Activated effector memory CD4-positive, alpha-beta T cell treated with anti-CD3 and anti-CD28 coated beads, Interleukin-2, amount 50 U/mL, for 16 hours (primary cell): Measurements from ENCODE around the gene ITM2C.

Experiments
- DNase-seq: peaks from one replicate; pipeline ENCODE4 v3.0.0-alpha.2; 2020

ITM2C gene

DNA sequence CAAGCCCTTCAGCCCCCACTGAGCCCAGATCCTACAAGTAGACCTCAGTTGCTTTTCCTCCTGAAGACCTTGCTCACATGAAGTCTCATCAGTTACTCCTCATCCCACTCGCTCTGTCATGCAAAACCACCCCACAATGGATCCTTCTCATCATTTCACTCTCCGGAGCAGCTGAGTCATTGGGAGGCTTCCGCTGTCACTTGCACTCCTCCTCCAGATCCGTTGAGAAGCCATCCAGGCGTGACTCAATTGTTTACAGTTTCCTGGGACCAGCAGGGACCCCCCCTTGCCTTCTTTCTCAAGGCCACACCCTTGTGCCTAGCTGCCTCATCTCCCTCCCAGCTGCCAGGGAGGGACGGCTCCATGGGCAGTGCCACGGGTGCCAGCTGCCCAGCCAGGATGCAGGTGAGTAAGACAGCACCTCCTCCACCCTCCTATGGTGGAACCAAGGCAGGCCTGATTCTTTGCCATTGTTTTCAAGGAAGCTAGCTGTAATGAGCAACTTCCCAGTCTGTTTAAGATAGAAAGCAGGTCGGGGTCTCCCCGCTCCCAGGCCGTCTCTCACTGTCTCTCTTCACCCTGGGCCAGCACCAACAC is 44.0 kb downstream of the ITM2C start:
- DNase-seq = peak; percentile 87

DNA sequence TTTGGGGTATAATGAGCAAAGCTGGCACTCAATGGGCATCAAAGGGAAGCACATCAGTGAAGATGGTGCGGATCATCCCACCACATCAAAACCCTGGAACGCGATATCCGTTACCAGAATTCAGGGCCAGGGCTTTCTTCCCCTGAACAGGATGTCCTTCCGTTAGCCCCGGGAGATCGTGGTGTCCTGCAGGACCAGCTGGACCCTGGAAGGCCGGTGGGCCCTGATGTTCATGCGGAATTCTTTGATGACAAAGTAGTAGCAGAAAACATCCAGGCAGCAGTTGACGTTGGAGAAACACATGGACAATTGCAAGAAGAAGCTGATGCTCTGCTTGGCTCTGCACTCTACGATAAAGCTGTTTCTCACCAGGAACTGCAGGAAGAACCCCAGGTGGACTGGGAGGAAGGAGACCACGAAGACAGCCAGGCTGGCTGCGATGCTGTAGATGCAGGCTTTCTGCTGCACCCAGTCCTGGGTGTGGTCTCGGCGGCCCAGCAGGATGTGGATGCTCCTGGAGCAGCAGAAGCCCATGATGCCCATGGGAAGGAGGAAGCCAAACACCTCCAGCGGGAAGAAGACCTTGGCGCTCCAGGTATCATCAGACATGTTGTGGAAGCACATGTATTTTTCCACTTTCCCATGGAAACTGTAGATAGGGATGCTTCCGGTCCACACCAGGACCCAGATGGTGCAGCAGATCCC is 45.3 kb downstream of the ITM2C start:
- DNase-seq = peak; percentile 49

GRCh38 chr2:230910546-230911177 is 45.9 kb downstream of the ITM2C start:
- DNase-seq = peak; percentile 62

DNA sequence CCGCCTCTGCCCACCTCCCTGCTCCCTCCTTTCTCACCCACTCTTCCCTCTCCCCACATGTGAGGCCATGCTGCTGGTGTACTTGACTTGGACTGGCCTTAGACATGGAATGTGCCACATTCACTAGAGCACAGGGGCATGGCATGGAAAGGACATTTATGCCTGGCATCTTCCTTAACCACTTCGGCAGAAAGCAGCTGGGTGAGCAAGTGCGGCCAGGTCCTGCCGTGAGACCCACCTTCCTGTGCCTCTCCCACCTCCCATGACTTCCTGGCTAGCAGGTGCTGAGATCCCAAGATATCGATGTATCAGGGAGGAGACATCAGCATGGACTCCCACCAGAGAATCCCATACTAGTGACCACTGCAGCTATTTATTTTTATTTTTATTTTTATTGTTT is 47.3 kb downstream of the ITM2C start:
- DNase-seq = peak; percentile 44

DNA sequence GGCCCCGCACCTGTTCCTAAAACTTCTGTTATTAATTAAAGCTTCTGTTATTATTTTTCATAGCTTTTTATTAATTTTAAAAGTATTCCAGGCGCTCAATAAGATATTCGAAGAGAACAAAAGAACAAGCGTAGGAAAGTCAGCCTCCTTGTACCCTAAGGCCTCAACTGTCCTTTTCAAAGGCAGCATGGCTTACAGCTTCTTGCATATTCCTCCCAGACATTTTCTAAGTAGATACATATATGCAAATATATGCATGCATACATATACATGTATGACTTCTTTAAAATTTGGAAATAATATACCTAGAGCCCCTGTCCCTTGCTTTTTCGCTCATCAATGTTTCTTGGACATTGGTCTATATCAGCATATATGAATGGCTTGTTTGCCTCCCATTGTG is 48.0 kb downstream of the ITM2C start:
- DNase-seq = no peak

DNA sequence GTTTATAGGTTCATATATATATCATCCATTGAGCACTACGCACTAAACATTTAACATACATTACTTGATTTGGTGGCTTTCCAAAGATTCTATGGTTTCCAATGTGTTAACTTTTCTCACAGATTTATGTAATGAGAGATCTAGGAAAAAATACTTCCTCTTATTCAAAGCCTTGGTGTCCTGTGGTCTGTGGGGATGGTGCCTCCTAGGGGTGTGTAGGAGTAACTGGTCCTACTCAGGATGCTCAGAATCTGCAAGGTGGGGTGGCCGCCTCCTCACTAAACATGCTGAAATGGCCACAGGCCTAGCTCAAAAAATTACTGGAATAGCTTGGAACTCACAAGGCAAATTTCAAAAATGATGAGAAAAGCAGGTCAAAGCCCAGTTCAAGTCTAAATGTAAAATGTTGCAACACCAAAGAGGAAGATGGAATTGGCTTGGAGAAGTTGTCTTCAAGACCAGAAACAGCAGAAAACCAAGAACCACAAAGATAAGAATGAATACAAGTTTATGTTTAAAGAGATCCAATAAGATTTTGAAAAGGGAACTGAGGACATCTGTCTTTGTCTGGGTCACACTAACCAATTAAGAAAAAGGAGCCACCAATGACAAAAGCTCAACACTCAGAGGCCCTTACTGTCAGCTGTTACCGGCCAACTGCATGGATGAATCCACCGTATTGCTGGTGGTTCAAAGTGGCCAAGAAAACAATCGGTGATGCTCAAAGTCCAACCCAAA is 48.8 kb downstream of the ITM2C start:
- peak; percentile 61 for DNase-seq

- peak; percentile 34 for DNase-seq
Observed at GRCh38 chr2:230914886-230915285, 50.1 kb downstream of the ITM2C start.

DNA sequence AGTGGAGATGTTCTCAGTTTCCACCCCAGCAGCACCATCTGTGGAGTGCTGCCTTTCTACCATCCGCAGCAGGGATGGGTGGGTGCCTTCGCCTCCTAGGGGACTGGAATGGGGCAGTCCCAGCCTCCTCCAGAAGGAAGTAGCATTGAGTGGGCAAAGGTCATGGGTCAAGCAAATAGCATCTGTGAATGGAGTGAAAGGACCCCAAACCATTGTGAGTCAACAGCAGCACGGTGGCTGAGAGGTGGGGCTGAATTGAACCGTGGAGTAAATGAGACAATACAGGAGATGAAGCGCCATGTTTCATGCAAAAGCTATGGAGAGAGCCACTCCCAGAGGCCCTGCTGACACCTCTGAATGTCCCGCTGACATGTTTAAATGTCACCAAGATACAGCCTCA is 50.6 kb downstream of the ITM2C start:
- DNase-seq = peak; percentile 37

GRCh38 chr2:230916218-230916617 is 51.5 kb downstream of the ITM2C start:
- DNase-seq = peak; percentile 37

- DNase-seq = no peak
Observed at GRCh38 chr2:230919240-230919639, 54.5 kb downstream of the ITM2C start.

- DNase-seq = no peak
Observed at GRCh38 chr2:230919681-230920080, 54.9 kb downstream of the ITM2C start.

- peak; percentile 60 for DNase-seq
Observed at GRCh38 chr2:230920167-230920566, 55.4 kb downstream of the ITM2C start.

DNA sequence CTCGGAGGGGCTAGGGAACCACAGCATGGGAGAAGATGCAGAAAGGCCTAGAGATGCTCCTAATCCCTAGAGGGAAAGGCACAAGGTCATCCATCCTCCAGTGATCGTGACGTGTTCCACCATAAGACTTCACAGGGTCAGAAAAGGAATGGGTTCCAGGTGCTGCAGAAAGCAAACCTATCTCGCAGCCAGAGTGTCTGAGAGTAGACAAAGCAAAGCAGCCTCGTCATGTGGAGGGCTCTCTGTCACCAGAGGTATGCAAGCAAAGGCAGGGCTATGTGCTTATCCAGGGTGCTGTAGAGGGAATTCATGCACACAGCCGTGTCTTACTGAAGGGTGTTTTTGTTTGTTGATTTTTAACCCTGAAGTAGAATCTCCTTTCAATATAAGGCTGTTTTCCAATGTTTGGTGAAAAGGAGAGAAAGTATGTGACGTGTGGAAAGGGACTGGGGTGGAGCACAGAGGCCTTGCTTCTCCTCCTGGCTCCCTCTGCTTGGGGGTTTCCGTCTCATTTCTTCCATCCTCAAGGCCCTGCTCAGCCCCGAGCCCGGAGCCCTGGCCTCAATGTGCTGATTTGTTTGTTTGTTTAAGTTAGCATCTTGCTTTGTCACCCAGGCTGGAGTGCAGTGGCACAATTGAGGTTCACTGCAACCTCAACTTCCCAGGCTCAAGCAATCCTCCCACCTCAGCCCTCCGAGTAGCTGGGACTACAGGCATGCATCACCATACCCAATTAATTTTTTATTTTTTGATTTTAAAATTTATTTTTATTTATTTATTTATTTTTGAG is 57.3 kb downstream of the ITM2C start:
- DNase-seq = peak; percentile 63

DNA sequence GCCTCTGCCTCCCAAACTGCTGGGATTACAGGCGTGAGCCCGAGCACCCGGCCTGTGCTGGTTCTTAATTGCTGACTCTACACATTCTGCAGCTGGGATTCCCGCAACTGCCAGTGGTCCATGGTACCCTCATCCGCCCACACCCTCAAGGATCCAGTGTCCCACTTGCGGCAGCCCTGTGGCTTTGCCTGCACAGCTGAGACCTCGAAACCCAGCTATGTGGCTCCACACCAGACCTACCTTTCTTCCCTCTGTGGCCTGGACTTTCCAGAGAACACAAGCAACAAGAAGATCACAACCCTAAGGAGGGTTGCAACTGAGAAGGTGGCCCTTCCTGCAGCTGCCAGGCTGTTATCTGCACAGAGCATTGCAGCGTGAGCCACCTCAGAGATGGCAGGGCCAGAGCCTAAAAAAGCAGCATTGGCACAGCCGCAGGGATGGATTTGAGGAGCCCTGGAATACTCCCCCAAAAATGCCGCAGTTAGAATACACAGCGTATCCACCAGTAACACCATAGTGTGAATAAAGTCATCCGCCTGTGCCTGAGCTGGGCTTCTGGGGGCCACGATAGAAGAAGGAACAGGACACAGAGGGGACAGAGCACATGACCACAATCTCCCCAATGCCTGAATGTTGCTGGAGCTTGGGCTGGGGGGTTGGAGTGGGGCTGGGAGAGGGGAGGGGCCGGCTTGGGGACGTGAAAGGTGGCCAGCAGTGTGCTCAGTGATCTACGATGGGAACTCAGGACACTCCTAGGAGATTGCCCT is 58.4 kb downstream of the ITM2C start:
- peak; percentile 62 for DNase-seq

DNA sequence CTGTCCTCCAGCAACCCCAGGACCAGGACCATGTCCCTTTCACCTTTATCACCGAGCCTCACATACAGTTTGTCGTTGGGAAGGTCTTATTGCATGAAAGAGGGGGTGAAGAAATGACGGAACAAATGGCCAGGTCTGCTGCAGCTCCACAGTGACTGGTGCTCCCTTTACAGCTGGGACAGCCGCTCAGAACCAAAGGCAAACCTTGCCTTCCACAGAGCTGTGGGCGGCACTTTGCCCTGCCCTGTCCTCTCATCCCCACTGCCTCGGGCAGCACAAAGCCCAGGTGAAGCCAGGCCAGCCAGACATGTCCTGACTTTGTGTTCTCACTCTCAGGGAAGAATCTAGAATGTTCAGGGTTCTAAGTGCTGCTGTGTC is 59.3 kb downstream of the ITM2C start:
- DNase-seq = no peak

- peak; percentile 90 for DNase-seq
Observed at GRCh38 chr2:230924470-230925341, 60.0 kb downstream of the ITM2C start, which contains the start of gene GPR55. Gene GPR55 (minus strand): TSS chr2:230925242. CDS start chr2:230910962, 14,280 bp downstream.

DNA sequence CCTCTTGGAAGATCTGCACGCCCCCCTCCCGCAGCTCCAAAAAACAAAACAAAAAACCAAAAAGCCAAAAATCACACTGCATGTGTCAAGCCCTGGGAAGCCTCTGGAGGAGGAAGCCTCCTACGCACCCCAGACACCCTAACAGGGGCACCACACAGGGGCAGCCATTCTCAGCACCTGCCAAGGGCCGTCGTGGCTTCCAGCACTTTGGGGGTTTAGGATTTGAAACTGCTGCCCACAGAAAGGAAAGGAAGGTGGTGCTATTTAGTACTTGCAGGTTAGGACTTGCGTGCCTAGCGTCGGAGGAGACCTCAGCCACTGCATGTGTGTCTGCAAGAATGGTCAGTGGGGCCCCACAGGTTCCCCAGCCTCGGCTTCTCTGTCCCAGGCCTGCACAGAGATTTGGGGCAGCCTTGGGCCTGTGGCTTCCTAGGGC is 60.7 kb downstream of the ITM2C start:
- DNase-seq = peak; percentile 74

DNA sequence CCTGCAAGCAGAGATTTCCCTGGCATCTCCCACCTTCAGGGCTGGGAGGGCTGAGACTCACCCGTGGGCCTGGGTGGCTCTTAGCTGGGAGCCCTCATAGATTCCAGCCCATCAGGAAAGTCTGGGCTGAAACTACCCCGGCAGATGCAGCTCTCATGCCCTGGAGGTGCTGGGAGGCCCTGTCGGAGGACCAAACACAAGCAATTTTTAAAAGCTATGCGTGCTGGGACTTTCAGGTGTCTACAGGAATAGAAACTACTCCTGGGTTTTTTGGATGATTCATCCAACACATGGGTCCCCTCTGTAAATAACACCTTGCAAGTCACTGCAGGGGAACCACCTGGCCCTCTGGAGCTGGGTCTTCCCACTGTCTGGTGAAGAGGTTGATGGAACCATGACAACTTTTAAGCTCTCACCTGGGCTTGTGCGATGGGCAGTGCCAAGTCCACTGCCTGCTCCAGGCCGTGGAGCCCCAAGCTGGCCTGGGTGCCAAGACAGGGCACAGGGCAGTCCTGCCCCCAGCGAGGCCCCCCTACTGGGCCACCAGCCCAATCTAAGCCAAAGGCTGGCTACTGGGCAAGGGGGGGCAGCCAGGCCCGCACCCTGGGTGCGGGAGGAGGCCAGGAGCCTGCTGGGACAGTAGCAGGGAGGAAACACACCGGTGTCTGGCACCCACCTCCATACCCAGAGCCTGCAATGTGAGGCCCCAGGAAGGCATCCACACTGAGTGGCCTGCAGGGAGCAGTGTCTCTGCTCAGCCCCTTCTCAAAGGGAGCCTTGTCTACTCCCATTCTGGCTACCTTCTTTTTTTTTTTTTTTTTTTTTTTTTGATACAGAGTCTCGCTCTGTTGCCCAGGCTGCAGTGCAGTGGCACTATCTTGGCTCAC is 61.4 kb downstream of the ITM2C start:
- peak; percentile 84 for DNase-seq

DNA sequence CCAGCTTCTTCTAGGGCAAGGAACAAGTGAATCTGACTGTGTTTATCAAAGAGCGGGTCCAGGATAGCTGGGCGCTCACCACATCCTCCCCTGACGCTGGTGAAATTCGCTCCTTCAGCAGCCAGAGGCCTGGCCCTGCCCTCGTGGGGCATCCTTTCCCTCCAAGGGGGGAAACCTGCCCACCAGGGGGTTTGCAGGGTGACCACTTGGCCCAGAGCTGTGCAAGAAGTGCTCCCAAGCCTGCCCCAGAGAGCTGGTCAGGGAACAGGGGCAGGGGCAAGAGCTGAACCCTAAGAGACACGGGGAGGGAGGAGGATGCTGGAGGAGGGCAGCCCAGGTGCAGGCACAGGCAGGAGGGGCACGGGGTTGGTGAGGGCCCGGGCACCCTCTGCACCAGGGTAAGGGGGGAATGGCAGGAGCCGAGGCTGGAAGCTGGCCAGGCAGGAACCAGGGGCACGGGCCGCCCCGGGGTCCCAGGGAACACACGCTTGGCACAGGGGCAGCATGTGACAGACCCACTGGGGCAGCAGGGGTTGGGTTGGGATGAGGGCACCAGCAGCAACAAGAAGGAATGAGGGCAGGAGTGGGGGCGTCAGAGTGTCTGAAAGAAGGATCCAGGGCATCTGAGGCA is 63.1 kb downstream of the ITM2C start:
- DNase-seq = peak; percentile 63
